IMR-90 (cell line): ENCODE measurements around the gene ERCC4. TPM values are rescaled to one million over a fixed set of nuclear protein-coding genes. Genes with fewer than 3 reads are reported as not detected.

Source experiments
- ATAC-seq: fragments of 200-7000 bp; cut with Tn5 transposase; 2 replicates; pipeline ENCODE4 v1.9.1; 2020; ENCODE audit warnings: low read depth, mild to moderate bottlenecking, moderate library complexity
- BruUV-seq: library from RNA; stranded (reverse); fragments of 400-500 nt; replicated peaks from 2 replicates; lab custom pipeline; 2021; lab: Mats Ljungman, UMichigan
- CTCF ChIA-PET: fragments of 300-600 bp; formaldehyde crosslinking; extraction: SDS; loops from one replicate; lab custom pipeline; 2021; ENCODE audit warnings: antibody characterized with exemption; lab: Yijun Ruan, JAX
- POLR2A ChIA-PET: fragments of 300-600 bp; sonication (Branson Sonifier 250); formaldehyde crosslinking; loops from one replicate; lab custom pipeline; 2022; ENCODE audit warnings: antibody characterized with exemption; ENCODE audit not compliant: unreplicated experiment; lab: Charles Lee
- DNase-seq: peaks from one replicate; pipeline ENCODE4 v3.0.0; 2013
- H2AFZ ChIP-seq: replicated peaks from 2 replicates; pipeline ENCODE3; 2013; ENCODE audit warnings: low read length, mild to moderate bottlenecking; ENCODE audit not compliant: poor library complexity
- H2AK5ac ChIP-seq: 2 replicates; pipeline ENCODE4 v1.6.1; 2013; ENCODE audit warnings: low read depth, low read length, inconsistent platforms
- H2AK9ac ChIP-seq: replicated peaks from 2 replicates; pipeline ENCODE3; 2013; ENCODE audit warnings: mild to moderate bottlenecking, low read depth, low read length, moderate library complexity; ENCODE audit not compliant: poor library complexity
- H2BK120ac ChIP-seq: 2 replicates; pipeline ENCODE4 v1.6.1; 2013; ENCODE audit warnings: low read depth, low read length, inconsistent platforms
- H2BK15ac ChIP-seq: 3 replicates; pipeline ENCODE4 v1.6.1; 2013; ENCODE audit warnings: low read depth, low read length, inconsistent platforms
- H2BK20ac ChIP-seq: 2 replicates; pipeline ENCODE4 v1.6.1; 2013; ENCODE audit warnings: low read depth, mild to moderate bottlenecking, inconsistent platforms, low read length, moderate library complexity
- H2BK5ac ChIP-seq: 2 replicates; pipeline ENCODE4 v1.6.1; 2013; ENCODE audit warnings: mild to moderate bottlenecking, low read depth, low read length, inconsistent platforms; ENCODE audit not compliant: poor library complexity, severe bottlenecking
- H3K14ac ChIP-seq: replicated peaks from 2 replicates; pipeline ENCODE4 v1.6.1; 2013; ENCODE audit warnings: low read depth, low read length, inconsistent platforms
- H3K18ac ChIP-seq: 2 replicates; pipeline ENCODE4 v1.6.1; 2013; ENCODE audit warnings: low read depth, low read length, control low read depth
- H3K23ac ChIP-seq: 2 replicates; pipeline ENCODE4 v1.6.1; 2013; ENCODE audit warnings: low read depth, low read length, inconsistent platforms
- H3K27ac ChIP-seq: 2 replicates; pipeline ENCODE4 v1.5.1; 2013; ENCODE audit warnings: mild to moderate bottlenecking, control low read depth, low read length; ENCODE audit not compliant: insufficient read depth
- H3K27me3 ChIP-seq: 2 replicates; pipeline ENCODE4 v1.6.1; 2013; ENCODE audit warnings: low read length; ENCODE audit not compliant: control insufficient read depth, insufficient read depth
- H3K36me3 ChIP-seq: 2 replicates; pipeline ENCODE4 v1.6.1; 2013; ENCODE audit warnings: low read length, mixed read lengths; ENCODE audit not compliant: control insufficient read depth, insufficient read depth
- H3K4ac ChIP-seq: 2 replicates; pipeline ENCODE4 v1.6.1; 2013; ENCODE audit warnings: low read depth, low read length, inconsistent platforms
- H3K4me1 ChIP-seq: 2 replicates; pipeline ENCODE4 v1.6.1; 2013; ENCODE audit warnings: low read length, mixed read lengths; ENCODE audit not compliant: control insufficient read depth, insufficient read depth
- H3K4me2 ChIP-seq: 2 replicates; pipeline ENCODE4 v1.6.1; 2013; ENCODE audit warnings: low read depth, mild to moderate bottlenecking, control low read depth, low read length, moderate library complexity
- H3K4me3 ChIP-seq: 2 replicates; pipeline ENCODE4 v1.5.1; 2013; ENCODE audit warnings: low read depth, mild to moderate bottlenecking, control low read depth, low read length, moderate library complexity; ENCODE audit not compliant: insufficient read depth
- H3K56ac ChIP-seq: 2 replicates; pipeline ENCODE4 v1.6.1; 2013; ENCODE audit warnings: low read length, inconsistent platforms; ENCODE audit not compliant: insufficient read depth; ENCODE audit errors: extremely low read depth
- H3K79me1 ChIP-seq, 2 experiments: 2 replicates each; pipeline ENCODE4 v1.6.1; 2013; ENCODE audit warnings: low read length in 2 of 2, inconsistent platforms in 1 of 2, low read depth in 1 of 2
- H3K9ac ChIP-seq: 2 replicates; pipeline ENCODE4 v1.6.1; 2013; ENCODE audit warnings: low read depth, low read length, control low read depth
- H3K9me1 ChIP-seq: 2 replicates; pipeline ENCODE4 v1.6.1; 2013; ENCODE audit warnings: low read length, inconsistent platforms; ENCODE audit not compliant: insufficient read depth
- H3K9me3 ChIP-seq: 2 replicates; pipeline ENCODE4 v1.6.1; 2013; ENCODE audit warnings: low read length; ENCODE audit not compliant: control insufficient read depth, insufficient read depth
- H4K20me1 ChIP-seq: 2 replicates; pipeline ENCODE4 v1.6.1; 2013; ENCODE audit warnings: low read length, inconsistent platforms; ENCODE audit not compliant: insufficient read depth
- H4K5ac ChIP-seq: 2 replicates; pipeline ENCODE4 v1.6.1; 2013; ENCODE audit warnings: mild to moderate bottlenecking, low read depth, low read length, control low read depth
- H4K8ac ChIP-seq, 2 experiments: 2 replicates each; pipeline ENCODE4 v1.6.1; 2013; ENCODE audit warnings: low read depth in 2 of 2, low read length in 2 of 2, control low read depth in 1 of 2, inconsistent platforms in 1 of 2
- H4K91ac ChIP-seq: 2 replicates; pipeline ENCODE4 v1.6.1; 2013; ENCODE audit warnings: low read depth, low read length, inconsistent platforms; ENCODE audit not compliant: insufficient read depth
- BHLHE40 ChIP-seq: fragments of 150-350 bp; IDR thresholded peaks from 2 replicates; pipeline ENCODE4 v1.6.1; 2016; ENCODE audit warnings: mild to moderate bottlenecking, low read depth, low read length
- CEBPB ChIP-seq: IDR thresholded peaks from 2 replicates; pipeline ENCODE4 v1.6.1; 2012; ENCODE audit warnings: low read depth, low read length, improper control_type of control experiment
- CHD1 ChIP-seq: IDR thresholded peaks from 2 replicates; pipeline ENCODE4 v1.6.1; 2012; ENCODE audit warnings: low read depth, low read length, improper control_type of control experiment
- CTCF ChIP-seq: conservative IDR thresholded peaks from 2 replicates; pipeline ENCODE4 v1.5.1; 2012; ENCODE audit warnings: mild to moderate bottlenecking, low read depth, low read length, improper control_type of control experiment
- FOS ChIP-seq: fragments of 150-350 bp; IDR thresholded peaks from 2 replicates; pipeline ENCODE4 v1.6.1; 2016; ENCODE audit warnings: low read depth, low read length
- NFE2L2 ChIP-seq: fragments of 150-350 bp; IDR thresholded peaks from 2 replicates; pipeline ENCODE4 v1.6.1; 2016; ENCODE audit warnings: low read depth, mild to moderate bottlenecking, low read length
- RAD21 ChIP-seq: IDR thresholded peaks from 2 replicates; pipeline ENCODE4 v1.6.1; 2012; ENCODE audit warnings: low read length, improper control_type of control experiment
- RCOR1 ChIP-seq: IDR thresholded peaks from 2 replicates; pipeline ENCODE4 v1.6.1; 2012; ENCODE audit warnings: mild to moderate bottlenecking, low read length, improper control_type of control experiment; ENCODE audit not compliant: insufficient replicate concordance
- SMC3 ChIP-seq: fragments of 150-350 bp; IDR thresholded peaks from 2 replicates; pipeline ENCODE4 v1.6.1; 2016; ENCODE audit warnings: low read depth, mild to moderate bottlenecking, antibody characterized with exemption, low read length, moderate library complexity
- USF2 ChIP-seq: fragments of 150-350 bp; IDR thresholded peaks from 2 replicates; pipeline ENCODE4 v1.6.1; 2017; ENCODE audit warnings: mild to moderate bottlenecking, antibody characterized with exemption, low read length, low read depth
- WGBS, 2 experiments: methylation state at CpG; one replicate each; pipeline versions ENCODE4 v1.1.5 to v1.1.7; 2013; ENCODE audit warnings: missing lambda C conversion rate in 2 of 2; ENCODE audit not compliant: insufficient read length in 1 of 2; ENCODE audit errors: extremely low coverage in 2 of 2; 5-methylcytosine and 5-hydroxymethylcytosine counted together
- dilution Hi-C: fragments of 300-500 bp; cut with HindIII; formaldehyde crosslinking; loops from one replicate; pipeline ENCODE4 v1.14.3; 2018; ENCODE audit warnings: low sequenced_read_pairs; ENCODE audit not compliant: unreplicated experiment
- in situ Hi-C: fragments of 300-500 bp; cut with MboI; formaldehyde crosslinking; loops from 3 replicates; pipeline ENCODE4 v1.14.3; 2019; ENCODE audit warnings: low sequenced_read_pairs, inconsistent platforms, mixed read lengths
- intact Hi-C: fragments of 100-400 bp; cut with micrococcal nuclease; formaldehyde crosslinking; loops from 2 replicates; pipeline ENCODE4 v1.10.0; 2022
- polyA plus RNA-seq, 3 experiments: library from polyadenylated mRNA; depleted of rRNA; stranded (reverse); fragments of >200 nt; gene quantifications; 2 replicates each; pipeline ENCODE4 v1.2.3, GENCODE V29; 2012; ENCODE audit warnings: low replicate concordance in 1 of 3
- total RNA-seq: library from RNA; depleted of rRNA; stranded (reverse); fragments of >200 nt; gene quantifications from 2 replicates; pipeline ENCODE4 v1.2.3, GENCODE V29; 2012
- TF ChIP-seq, protein P1 (sequence below): fragments of 150-350 bp; IDR thresholded peaks from 2 replicates; pipeline ENCODE4 v1.6.1; 2016; ENCODE audit warnings: low read depth, mild to moderate bottlenecking, low read length, moderate library complexity, borderline replicate concordance

ERCC4 gene
- total and polyA plus RNA-seq, 2 of the 4 experiments (the other 2 are of a cell fraction) = 2.9 to 19.2 TPM

- DNase-seq (no peak), ATAC-seq (no peak)
- Histone ChIP-seq H3K4me1 (peaks cover 3% of the 10 kb centered on the region; the same call in 1 of the 2 replicates), H2BK120ac (no peak overlapping the region), H3K4me2 (no peak overlapping the region), H4K5ac (no peak overlapping the region), H2AK9ac (no peak overlapping the region), H3K4me3 (no peak overlapping the region), H3K18ac (no peak overlapping the region), H2BK5ac (no peak overlapping the region), H3K36me3 (no peaks in the 10 kb centered on the region), H3K9me1 (no peaks in the 10 kb centered on the region), H3K27ac (no peak overlapping the region), H3K27me3 (peaks cover 25% of the 10 kb centered on the region), H4K20me1 (no peaks in the 10 kb centered on the region), H3K56ac (no peak overlapping the region), H4K8ac (no peak overlapping the region), H4K91ac (no peak overlapping the region), H2BK20ac (no peak overlapping the region), H3K14ac (no peak overlapping the region), H2BK15ac (no peak overlapping the region), H2AFZ (no peak overlapping the region), H2AK5ac (no peak overlapping the region), H3K23ac (no peak overlapping the region), H3K9ac (no peak overlapping the region), H3K4ac (no peak overlapping the region), H3K9me3 (no peaks in the 10 kb centered on the region), H3K79me1 (no peaks in the 10 kb centered on the region)
- no CpG with 5 or more reads among the region's 1 CpG for WGBS, 2 experiments
- BruUV-seq = no TSS peak
- ChIA-PET POLR2A (no interaction called here), CTCF (interaction anchor here (1.1 kb wide), 1 partner anchor 9 kb away, joined by 3 read pairs; the partner anchor contains the start of gene ERCC4)
- TF ChIP-seq FOS = no peak
- TF ChIP-seq CHD1 = no peak
- no peak for TF ChIP-seq BHLHE40
- TF ChIP-seq NFE2L2 = no peak
- TF ChIP-seq USF2 = no peak
- TF ChIP-seq, protein P1, sequence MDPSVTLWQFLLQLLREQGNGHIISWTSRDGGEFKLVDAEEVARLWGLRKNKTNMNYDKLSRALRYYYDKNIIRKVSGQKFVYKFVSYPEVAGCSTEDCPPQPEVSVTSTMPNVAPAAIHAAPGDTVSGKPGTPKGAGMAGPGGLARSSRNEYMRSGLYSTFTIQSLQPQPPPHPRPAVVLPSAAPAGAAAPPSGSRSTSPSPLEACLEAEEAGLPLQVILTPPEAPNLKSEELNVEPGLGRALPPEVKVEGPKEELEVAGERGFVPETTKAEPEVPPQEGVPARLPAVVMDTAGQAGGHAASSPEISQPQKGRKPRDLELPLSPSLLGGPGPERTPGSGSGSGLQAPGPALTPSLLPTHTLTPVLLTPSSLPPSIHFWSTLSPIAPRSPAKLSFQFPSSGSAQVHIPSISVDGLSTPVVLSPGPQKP = no peak
- TF ChIP-seq CEBPB = no peak
- no peak for TF ChIP-seq RAD21
- no peak for TF ChIP-seq CTCF
- TF ChIP-seq SMC3 = no peak
- no peak for TF ChIP-seq RCOR1
- in situ Hi-C loops (no loop called here), intact Hi-C loops (no loop called here), dilution Hi-C loops (no loop called here)
These were observed 8.6 kb upstream of the ERCC4 start for GRCh38 chr16:13911306-13911705.
